K562 (cell line): ENCODE results near the gene BORCS8. TPM values are rescaled to one million over a fixed set of nuclear protein-coding genes. Genes with fewer than 3 reads are reported as not detected.

Experiments
- AFF4 ChIP-seq: sonication (generic); formaldehyde crosslinking; IDR thresholded peaks from 2 replicates; pipeline ENCODE4 v1.8.0; 2023; ENCODE audit warnings: mild to moderate bottlenecking, missing genetic modification reagents
- L3MBTL2 ChIP-seq: fragments of 450-650 bp; IDR thresholded peaks from 2 replicates; pipeline ENCODE4 v1.6.1; 2016; ENCODE audit warnings: mild to moderate bottlenecking, moderate library complexity
- MYC ChIP-seq, 2 experiments: fragments of 250-450 bp in 1 of 2; sonication (Bioruptor Pico) in 1 of 2; IDR thresholded peaks; 2 replicates each; pipeline versions ENCODE4 v1.5.1 to v1.6.1; 2012 to 2021; ENCODE audit warnings: low read depth in 2 of 2, borderline replicate concordance in 1 of 2, improper control_type of control experiment in 1 of 2, low read length in 1 of 2, mild to moderate bottlenecking in 1 of 2, moderate library complexity in 1 of 2
- RAD51 ChIP-seq: fragments of 450-650 bp; IDR thresholded peaks from 2 replicates; pipeline ENCODE4 v1.7.1; 2016; ENCODE audit warnings: low read depth, mild to moderate bottlenecking, borderline replicate concordance
- SAP30 ChIP-seq: fragments of 200-600 bp; sonication (generic); IDR thresholded peaks from 2 replicates; pipeline ENCODE4 v1.6.1; 2012; ENCODE audit warnings: borderline replicate concordance, low read depth, mild to moderate bottlenecking, moderate library complexity, low read length, control low read depth, inconsistent platforms; ENCODE audit not compliant: insufficient read depth, poor library complexity, severe bottlenecking
- polyA plus RNA-seq, 8 experiments: library from polyadenylated mRNA; depleted of rRNA in 4 of 8; stranded (reverse) in 5 of 8; unstranded in 3 of 8; fragments of >200 nt; fragmentation: Nextera tagmentation in 2 of 8; fragmentation: Illumina TruSeq in 1 of 8; extraction: Ambion mirVana in 2 of 8; extraction: Trizol in 1 of 8; gene quantifications; 2 replicates each; pipeline versions ENCODE4 v1.2.1 to v1.2.3, GENCODE V29; 2011 to 2014; ENCODE audit warnings: inconsistent platforms in 1 of 8, missing spikeins in 1 of 8
- total RNA-seq, 7 experiments: library from RNA; depleted of rRNA in 6 of 7; stranded (reverse); fragments of >200 nt in 6 of 7; fragmentation: Illumina TruSeq in 2 of 7; extraction: Trizol in 2 of 7; gene quantifications; 2 replicates each; pipeline versions ENCODE4 v1.2.1 to v1.2.3, GENCODE V29; 2011 to 2021; ENCODE audit warnings: low replicate concordance in 1 of 7

The BORCS8 gene
- total and polyA plus RNA-seq, 9 of the 15 experiments (the other 6 are each of a cell fraction or from before 2014, with no cell fraction given), result 4.6 to 33.6 (median 16.3) TPM

- TF ChIP-seq AFF4 (CRISPR knock-in tag) (no peak), L3MBTL2 (peak; percentile 46), RAD51 (peak; percentile 80), SAP30 (no peak), MYC (IDR thresholded peaks at IDR 0.05; ENCODE audit: low read depth, low read length) (0 out of 2 replicates have a peak, but pooled peaks have one; percentile 21), MYC (CRISPR knock-in tag; IDR thresholded peaks at IDR 0.05; ENCODE audit: borderline replicate concordance, low read depth) (no peak)
Measured at GRCh38 chr19:19179548-19180441, 12.2 kb downstream of the BORCS8 start (continued).
